ENCODE data around the gene USP46. TPM values are rescaled to one million over a fixed set of nuclear protein-coding genes. Genes with fewer than 3 reads are reported as not detected.

Gene USP46
- total RNA-seq, 1 donor from 2014 or later = 33.1 TPM

DNA sequence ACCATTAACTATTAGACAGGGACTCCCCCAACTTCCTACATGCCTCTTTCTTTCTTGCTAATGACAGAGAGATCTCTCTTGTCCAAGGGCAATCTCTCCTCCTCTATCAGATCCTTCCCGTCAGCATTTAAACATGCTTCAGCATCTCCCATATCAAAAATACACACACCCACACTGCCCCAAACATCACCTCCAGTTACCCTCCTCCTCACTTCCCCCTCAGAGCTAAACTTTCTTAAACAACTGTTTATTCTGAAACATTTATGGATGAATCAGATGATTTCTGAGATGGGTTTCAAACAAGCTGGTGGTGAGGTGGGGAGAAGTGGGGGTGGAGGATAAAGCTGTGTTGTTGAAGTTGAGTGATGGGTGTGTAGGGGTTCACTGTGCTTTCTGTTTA lies 23.5 kb downstream of the USP46 start:
- TF ChIP-seq, protein P1, sequence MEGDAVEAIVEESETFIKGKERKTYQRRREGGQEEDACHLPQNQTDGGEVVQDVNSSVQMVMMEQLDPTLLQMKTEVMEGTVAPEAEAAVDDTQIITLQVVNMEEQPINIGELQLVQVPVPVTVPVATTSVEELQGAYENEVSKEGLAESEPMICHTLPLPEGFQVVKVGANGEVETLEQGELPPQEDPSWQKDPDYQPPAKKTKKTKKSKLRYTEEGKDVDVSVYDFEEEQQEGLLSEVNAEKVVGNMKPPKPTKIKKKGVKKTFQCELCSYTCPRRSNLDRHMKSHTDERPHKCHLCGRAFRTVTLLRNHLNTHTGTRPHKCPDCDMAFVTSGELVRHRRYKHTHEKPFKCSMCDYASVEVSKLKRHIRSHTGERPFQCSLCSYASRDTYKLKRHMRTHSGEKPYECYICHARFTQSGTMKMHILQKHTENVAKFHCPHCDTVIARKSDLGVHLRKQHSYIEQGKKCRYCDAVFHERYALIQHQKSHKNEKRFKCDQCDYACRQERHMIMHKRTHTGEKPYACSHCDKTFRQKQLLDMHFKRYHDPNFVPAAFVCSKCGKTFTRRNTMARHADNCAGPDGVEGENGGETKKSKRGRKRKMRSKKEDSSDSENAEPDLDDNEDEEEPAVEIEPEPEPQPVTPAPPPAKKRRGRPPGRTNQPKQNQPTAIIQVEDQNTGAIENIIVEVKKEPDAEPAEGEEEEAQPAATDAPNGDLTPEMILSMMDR (IDR thresholded peaks at IDR 0.05; ENCODE audit: unreplicated experiment) = no peak
- Mint-ChIP-seq H3K27ac (no peak overlapping the region), H3K4me3 (ENCODE audit: low read depth) (no peak overlapping the region), H3K36me3 (ENCODE audit: insufficient read depth) (peaks cover 1% of the 10 kb centered on the region), H3K9me3 (ENCODE audit: low read depth) (no peaks in the 10 kb centered on the region), H3K27me3 (no peaks in the 10 kb centered on the region), H3K4me1 (ENCODE audit: low read depth) (peaks cover 4% of the 10 kb centered on the region)
- no peak for DNase-seq (ENCODE audit: low spot score, unreplicated experiment)

GRCh38 chr4:52635130-52635529 lies 24.0 kb downstream of the USP46 start:
- TF ChIP-seq, protein P1 (IDR thresholded peaks at IDR 0.05; ENCODE audit: unreplicated experiment) = no peak
- Mint-ChIP-seq H3K36me3 (ENCODE audit: insufficient read depth) (peaks cover 1% of the 10 kb centered on the region), H3K4me3 (ENCODE audit: low read depth) (no peak overlapping the region), H3K9me3 (ENCODE audit: low read depth) (no peaks in the 10 kb centered on the region), H3K4me1 (ENCODE audit: low read depth) (peaks cover 4% of the 10 kb centered on the region), H3K27me3 (no peaks in the 10 kb centered on the region), H3K27ac (no peak overlapping the region)
- DNase-seq (ENCODE audit: low spot score, unreplicated experiment) = no peak

DNA sequence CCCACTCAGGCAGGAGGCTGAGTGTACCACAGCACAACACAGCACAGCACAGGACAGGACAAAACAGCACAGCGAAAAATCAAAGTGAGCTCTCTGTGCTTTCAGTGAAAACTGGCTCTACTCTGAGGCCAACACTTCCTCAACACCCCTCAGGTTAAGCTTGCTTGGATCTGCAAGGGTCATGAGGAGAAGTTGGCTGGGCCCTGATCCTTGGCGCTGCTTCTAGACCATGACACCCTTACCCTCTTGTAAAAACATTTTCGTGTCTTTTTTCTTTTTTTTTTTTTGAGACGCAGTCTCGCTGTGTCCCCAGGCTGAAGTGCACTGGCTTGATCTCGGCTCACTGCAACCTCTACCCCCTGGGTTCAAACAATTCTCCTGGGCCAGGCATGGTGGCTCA lies 25.3 kb downstream of the USP46 start:
- TF ChIP-seq, protein P1 (IDR thresholded peaks at IDR 0.05; ENCODE audit: unreplicated experiment) = no peak
- Mint-ChIP-seq H3K27me3 (no peaks in the 10 kb centered on the region), H3K4me3 (ENCODE audit: low read depth) (no peak overlapping the region), H3K27ac (no peak overlapping the region), H3K4me1 (ENCODE audit: low read depth) (peaks cover 4% of the 10 kb centered on the region), H3K36me3 (ENCODE audit: insufficient read depth) (peaks cover 1% of the 10 kb centered on the region), H3K9me3 (ENCODE audit: low read depth) (no peaks in the 10 kb centered on the region)
- no peak for DNase-seq (ENCODE audit: low spot score, unreplicated experiment)

DNA sequence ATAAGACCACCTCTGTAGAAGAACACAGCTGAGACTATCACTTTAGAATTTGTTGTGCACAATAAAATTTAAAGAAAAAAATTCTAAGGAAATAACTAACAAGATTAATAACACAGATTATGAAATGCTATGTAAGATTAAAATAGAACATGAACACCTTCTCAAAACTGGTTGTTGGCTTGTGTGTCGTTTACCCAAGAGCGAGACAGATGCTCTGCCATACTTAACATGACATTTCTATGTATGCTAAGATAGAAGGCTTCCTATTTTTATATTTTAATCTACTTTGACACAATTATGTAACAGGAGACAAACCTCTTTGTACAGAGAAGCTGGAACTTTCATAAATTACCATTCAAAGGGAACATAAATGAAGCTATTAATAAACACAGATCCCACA lies 30.1 kb downstream of the USP46 start:
- TF ChIP-seq, protein P1 (IDR thresholded peaks at IDR 0.05; ENCODE audit: unreplicated experiment) = no peak
- H3K27me3 Mint-ChIP-seq = no peaks in the 10 kb centered on the region
- no peaks in the 10 kb centered on the region for H3K9me3 Mint-ChIP-seq (ENCODE audit: low read depth)
- no peak overlapping the region for H3K4me3 Mint-ChIP-seq (ENCODE audit: low read depth)
- no peak overlapping the region for H3K27ac Mint-ChIP-seq
- DNase-seq (ENCODE audit: low spot score, unreplicated experiment) = no peak
- H3K4me1 Mint-ChIP-seq (ENCODE audit: low read depth) = no peaks in the 10 kb centered on the region
- H3K36me3 Mint-ChIP-seq (ENCODE audit: insufficient read depth) = no peaks in the 10 kb centered on the region

GRCh38 chr4:52628543-52628942 lies 30.6 kb downstream of the USP46 start:
- Mint-ChIP-seq H3K36me3 (ENCODE audit: insufficient read depth) (no peaks in the 10 kb centered on the region), H3K4me1 (ENCODE audit: low read depth) (no peaks in the 10 kb centered on the region), H3K9me3 (ENCODE audit: low read depth) (no peaks in the 10 kb centered on the region), H3K4me3 (ENCODE audit: low read depth) (no peak overlapping the region), H3K27ac (no peak overlapping the region), H3K27me3 (no peaks in the 10 kb centered on the region)
- DNase-seq (ENCODE audit: low spot score, unreplicated experiment) = no peak
- TF ChIP-seq, protein P1 (IDR thresholded peaks at IDR 0.05; ENCODE audit: unreplicated experiment) = no peak
